ENCODE data around the gene CLIP1.
A peak's percentile ranks its signal among the peaks of the same experiment; 100 is the strongest.
"Not testable (repeated sequence)": the region's sequence is repeated elsewhere in the genome, so short reads cannot be mapped to it uniquely, and the experiment has no call there.

The CLIP1 gene

DNA sequence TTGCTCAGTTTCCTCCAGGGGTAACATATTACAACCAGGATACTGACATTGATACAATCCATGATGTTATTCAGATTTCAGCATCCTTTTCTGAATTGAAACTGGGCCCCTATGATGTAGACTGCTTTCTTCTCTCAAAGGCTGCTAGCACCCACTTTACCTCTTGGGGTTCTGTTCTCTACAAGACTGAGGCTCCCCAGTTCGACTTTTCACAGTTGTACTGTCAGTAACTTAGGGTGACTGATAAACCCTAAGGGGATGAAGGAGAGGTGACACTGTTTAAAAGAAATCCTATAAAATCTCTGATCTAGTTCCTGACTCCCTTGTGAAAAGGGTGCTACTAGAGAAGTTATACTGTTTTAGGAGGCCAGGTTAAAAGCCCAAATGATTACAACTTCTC lies 157.0 kb downstream of the CLIP1 start:
- ChIA-PET POLR2A (no interaction called here), CTCF (no interaction called here)
- DNase-seq (ENCODE audit: extremely low spot score): no peak
- TF ChIP-seq CTCF (IDR thresholded peaks at IDR 0.05; ENCODE audit: control extremely low read depth, extremely low read depth, low read depth, missing control alignments): no peak

DNA sequence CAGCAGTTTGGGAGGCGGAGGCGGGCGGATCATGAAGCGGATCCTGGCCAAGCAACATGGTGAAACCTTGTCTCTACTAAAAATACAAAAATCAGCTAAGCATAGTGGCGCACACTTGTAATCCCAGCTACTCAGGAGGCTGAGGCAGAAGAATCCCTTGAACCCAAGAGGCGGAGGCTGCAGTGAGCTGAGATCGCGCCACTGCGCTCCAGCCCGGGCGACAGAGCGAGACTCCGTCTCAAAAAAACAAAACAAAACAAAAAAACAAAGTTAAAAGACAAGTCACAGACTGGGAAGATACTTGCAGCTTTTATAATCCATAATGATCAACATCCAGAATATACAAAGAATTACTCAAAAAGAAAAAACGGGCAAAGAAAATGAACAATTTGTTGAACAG lies 161.7 kb downstream of the CLIP1 start:
- POLR2A ChIA-PET; DNase-seq (ENCODE audit: extremely low spot score): not testable (repeated sequence)
- CTCF ChIA-PET: interaction anchor here (1.2 to 1.3 kb wide), 2 partner anchors 14 to 50 kb away, joined by 3 read pairs; no protein-coding TSS in a partner anchor

DNA sequence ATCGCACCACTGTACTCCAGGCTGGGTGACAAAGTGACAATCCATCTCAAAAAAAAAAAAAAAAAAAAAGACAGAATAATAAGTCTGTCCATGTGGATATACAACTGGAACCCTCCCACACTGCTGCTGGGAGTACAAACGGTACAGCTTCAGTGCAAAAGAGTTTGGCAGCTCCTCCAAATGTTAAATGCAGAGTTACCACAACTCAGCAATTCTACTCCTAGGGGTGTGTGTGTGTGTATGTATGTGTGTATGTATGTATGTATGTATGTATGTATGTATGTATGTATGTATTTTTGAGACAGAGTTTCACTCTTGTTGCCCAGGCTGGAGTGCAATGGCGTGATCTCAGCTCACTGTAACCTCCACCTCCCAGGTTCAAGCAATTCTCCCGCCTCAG lies 163.5 kb downstream of the CLIP1 start:
- CTCF ChIA-PET; POLR2A ChIA-PET; DNase-seq (ENCODE audit: extremely low spot score): not testable (repeated sequence)

DNA sequence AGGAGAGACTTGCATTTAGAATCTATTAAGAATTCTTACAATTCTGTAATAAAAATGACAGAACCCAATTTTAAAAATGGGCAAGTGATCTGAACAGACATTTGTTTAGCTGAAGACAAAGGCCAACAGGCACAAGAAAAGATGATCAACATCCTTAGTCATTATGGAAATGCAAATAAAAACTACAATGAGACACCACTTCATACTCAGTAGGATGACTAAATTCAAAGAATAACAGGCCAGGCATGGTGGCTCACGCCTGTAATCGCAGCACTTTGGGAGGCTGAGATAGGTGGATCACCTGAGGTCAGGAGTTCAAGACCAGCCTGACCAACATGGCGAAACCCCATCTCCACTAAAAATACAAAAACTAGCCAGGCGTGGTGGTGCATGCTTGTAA lies 164.0 kb downstream of the CLIP1 start:
- CTCF ChIA-PET; POLR2A ChIA-PET; DNase-seq (ENCODE audit: extremely low spot score): not testable (repeated sequence)

- CTCF ChIA-PET: interaction anchor here (1.9 kb wide), 1 partner anchor 16 kb away, joined by 5 read pairs; no protein-coding TSS in a partner anchor
- POLR2A ChIA-PET: no interaction called here
- no peak for TF ChIP-seq CTCF (IDR thresholded peaks at IDR 0.05; ENCODE audit: control extremely low read depth, extremely low read depth, low read depth, missing control alignments)
- DNase-seq (ENCODE audit: extremely low spot score): no peak
Observed at GRCh38 chr12:122250536-122250935, 171.9 kb downstream of the CLIP1 start.

DNA sequence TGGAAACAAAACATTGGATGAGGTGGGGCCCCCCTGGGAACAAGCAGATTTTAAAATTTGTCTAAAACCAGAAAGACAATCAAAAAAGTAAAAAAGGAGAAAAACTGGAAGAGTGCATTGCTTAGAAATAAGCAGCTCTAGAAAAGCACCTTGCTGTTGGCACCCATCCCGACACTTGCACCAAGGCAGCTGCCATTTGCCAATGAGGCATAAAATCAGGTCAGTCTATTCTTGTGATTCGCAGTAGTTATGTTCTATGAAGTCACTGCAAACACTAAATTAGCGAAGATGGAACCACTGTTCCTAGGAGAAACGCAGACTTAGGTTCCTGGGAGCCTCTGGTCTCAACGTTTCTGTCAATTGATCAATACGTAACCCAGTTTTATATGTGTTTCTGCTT lies 172.4 kb downstream of the CLIP1 start:
- TF ChIP-seq CTCF (IDR thresholded peaks at IDR 0.05; ENCODE audit: control extremely low read depth, extremely low read depth, low read depth, missing control alignments): no peak
- no peak for DNase-seq (ENCODE audit: extremely low spot score)
- ChIA-PET POLR2A (no interaction called here), CTCF (interaction anchor here (1.9 kb wide), 1 partner anchor 16 kb away, joined by 5 read pairs; no protein-coding TSS in a partner anchor)

GRCh38 chr12:122245553-122245952 lies 176.9 kb downstream of the CLIP1 start:
- DNase-seq (ENCODE audit: extremely low spot score): no peak
- no peak for TF ChIP-seq CTCF (IDR thresholded peaks at IDR 0.05; ENCODE audit: control extremely low read depth, extremely low read depth, low read depth, missing control alignments)
- ChIA-PET POLR2A (no interaction called here), CTCF (no interaction called here)

- ChIA-PET POLR2A (interaction anchor here (0.6 kb wide), 1 partner anchor 29 kb away, joined by 7 read pairs; no protein-coding TSS in a partner anchor), CTCF (no interaction called here)
- no peak for TF ChIP-seq CTCF (IDR thresholded peaks at IDR 0.05; ENCODE audit: control extremely low read depth, extremely low read depth, low read depth, missing control alignments)
- peak; percentile 33 for DNase-seq (ENCODE audit: extremely low spot score)
Observed at GRCh38 chr12:122244565-122245371, 177.7 kb downstream of the CLIP1 start.

Measured in GM10248 (cell line).